Liver (tissue), 9 donors: ENCODE results near the gene ZNF429. TPM values are rescaled to one million over a fixed set of nuclear protein-coding genes. Genes with fewer than 3 reads are reported as not detected.

Experiments used
- DNase-seq: peaks from one replicate; pipeline ENCODE4 v3.0.0-alpha.2; 2017; ENCODE audit warnings: low spot score
- H3K27ac ChIP-seq, 2 donors: one replicate each; pipeline ENCODE4 v1.7.0; 2013; ENCODE audit warnings: inconsistent platforms in 2 of 2, low read length in 2 of 2, control low read depth in 1 of 2, low read depth in 1 of 2, mild to moderate bottlenecking in 1 of 2
- H3K27me3 ChIP-seq, 4 donors: one replicate each; pipeline versions ENCODE4 v1.6.1 to v1.7.0; 2013; ENCODE audit warnings: low read length in 3 of 4, inconsistent platforms in 1 of 4, mild to moderate bottlenecking in 1 of 4, moderate library complexity in 1 of 4; ENCODE audit not compliant: control insufficient read depth in 4 of 4, insufficient read depth in 4 of 4
- H3K36me3 ChIP-seq, 4 donors: one replicate each; pipeline versions ENCODE4 v1.6.1 to v1.7.0; 2013; ENCODE audit warnings: low read length in 3 of 4, mild to moderate bottlenecking in 3 of 4, low read depth in 1 of 4, moderate library complexity in 1 of 4; ENCODE audit not compliant: control insufficient read depth in 4 of 4, insufficient read depth in 3 of 4
- H3K4me1 ChIP-seq, 4 donors: one replicate each; pipeline versions ENCODE4 v1.6.1 to v1.7.0; 2013; ENCODE audit warnings: low read length in 3 of 4, mild to moderate bottlenecking in 3 of 4, moderate library complexity in 1 of 4; ENCODE audit not compliant: control insufficient read depth in 4 of 4, insufficient read depth in 4 of 4
- H3K4me3 ChIP-seq, 3 donors: one replicate each; pipeline versions ENCODE4 v1.6.1 to v1.7.0; 2013; ENCODE audit warnings: low read length in 3 of 3, control low read depth in 1 of 3, low read depth in 1 of 3, mild to moderate bottlenecking in 1 of 3
- H3K9ac ChIP-seq, 2 donors: one replicate each; pipeline ENCODE4 v1.7.0; 2013; ENCODE audit warnings: low read length in 2 of 2, mild to moderate bottlenecking in 2 of 2, moderate library complexity in 2 of 2, control low read depth in 1 of 2, low read depth in 1 of 2
- H3K9me3 ChIP-seq, 4 donors: one replicate each; pipeline versions ENCODE4 v1.6.1 to v1.7.0; 2013; ENCODE audit warnings: low read length in 3 of 4; ENCODE audit not compliant: control insufficient read depth in 4 of 4
- ATF3 ChIP-seq: IDR thresholded peaks from 2 replicates; pipeline ENCODE4 v1.6.1; 2016; ENCODE audit warnings: antibody characterized with exemption
- CTCF ChIP-seq: fragments of 150-350 bp; IDR thresholded peaks from 2 replicates; pipeline ENCODE4 v1.5.1; 2017; ENCODE audit warnings: improper control_type of control experiment, low read depth, low read length; ENCODE audit not compliant: missing input control
- FOXA1 ChIP-seq: IDR thresholded peaks from 2 replicates; pipeline ENCODE4 v1.6.1; 2016; ENCODE audit warnings: antibody characterized with exemption
- FOXA2 ChIP-seq: IDR thresholded peaks from 2 replicates; pipeline ENCODE4 v1.6.1; 2016; ENCODE audit warnings: antibody characterized with exemption
- GABPA ChIP-seq, 2 donors: IDR thresholded peaks in 1 of 2; conservative IDR thresholded peaks in 1 of 2; 2 replicates each; pipeline ENCODE4 v1.6.1; 2016; ENCODE audit warnings: antibody characterized with exemption in 2 of 2, mild to moderate bottlenecking in 1 of 2, moderate library complexity in 1 of 2
- HNF4A ChIP-seq, 2 donors: conservative IDR thresholded peaks; 2 replicates each; pipeline ENCODE4 v1.6.1; 2016; ENCODE audit warnings: antibody characterized with exemption in 2 of 2, mild to moderate bottlenecking in 2 of 2
- HNF4G ChIP-seq: IDR thresholded peaks from 2 replicates; pipeline ENCODE4 v1.6.1; 2016; ENCODE audit warnings: antibody characterized with exemption
- JUND ChIP-seq, 2 donors: IDR thresholded peaks; 2 replicates each; pipeline ENCODE4 v1.6.1; 2016; ENCODE audit warnings: antibody characterized with exemption in 2 of 2
- MAX ChIP-seq: IDR thresholded peaks from 2 replicates; pipeline ENCODE4 v1.6.1; 2016; ENCODE audit warnings: antibody characterized with exemption
- NR2F2 ChIP-seq: IDR thresholded peaks from 2 replicates; pipeline ENCODE4 v1.6.1; 2016; ENCODE audit warnings: antibody characterized with exemption
- RAD21 ChIP-seq, 2 donors: IDR thresholded peaks; 2 replicates each; pipeline ENCODE4 v1.6.1; 2016; ENCODE audit warnings: antibody characterized with exemption in 2 of 2, mild to moderate bottlenecking in 2 of 2
- RXRA ChIP-seq, 2 donors: IDR thresholded peaks; 2 replicates each; pipeline ENCODE4 v1.6.1; 2017 to 2018; ENCODE audit warnings: antibody characterized with exemption in 2 of 2, mild to moderate bottlenecking in 1 of 2
- ZBTB33 ChIP-seq: IDR thresholded peaks from 2 replicates; pipeline ENCODE4 v1.6.1; 2016; ENCODE audit warnings: antibody characterized with exemption
- WGBS: extraction: QIAGEN DNeasy Blood & Tissue Kit; methylation state at CpG from one replicate; pipeline ENCODE4 v1.1.7; 2013; 5-methylcytosine and 5-hydroxymethylcytosine counted together
- polyA plus RNA-seq, 2 donors: library from polyadenylated mRNA; stranded (reverse) in 1 of 2; unstranded in 1 of 2; fragments of 200-250 nt in 1 of 2; fragments of >200 nt in 1 of 2; fragmentation: Nextera tagmentation in 1 of 2; extraction: Ambion mirVana in 1 of 2; gene quantifications; one replicate each; pipeline versions ENCODE4 v1.2.1 to v1.2.3, GENCODE V29; 2013 to 2015
- total RNA-seq, 2 donors: library from RNA; depleted of rRNA; stranded (reverse); fragments of >200 nt; gene quantifications; one replicate each; pipeline ENCODE4 v1.2.3, GENCODE V29; 2014
- donor health status: healthy.
- donor health status: healthy.
- donor health status: healthy.
- donor health status: healthy.
- donor health status: healthy.

Gene ZNF429
- total and polyA plus RNA-seq, 4 donors: 4.0 to 10.1 (median 8.4) TPM

- 6% methylated on average over 38 of the region's 38 CpGs for WGBS
- peaks cover 0 to 12% (median 6%) of the 10 kb centered on the region in 4 donors for H3K9me3 ChIP-seq
Measured at GRCh38 chr19:21463449-21464105, 41.8 kb upstream of the ZNF429 start.

GRCh38 chr19:21466627-21467026 is 38.8 kb upstream of the ZNF429 start:
- Histone ChIP-seq H3K4me1 (no peaks in the 10 kb centered on the region), H3K4me3 (no peak overlapping the region), H3K9ac (no peak overlapping the region), H3K9me3 (peaks cover 4 to 11% (median 7%) of the 10 kb centered on the region in 4 donors), H3K27me3 (no peaks in the 10 kb centered on the region), H3K36me3 (no peaks in the 10 kb centered on the region), H3K27ac (no peak overlapping the region)
- 76% methylated on average over 8 of the region's 8 CpGs for WGBS
- DNase-seq: no peak
- TF ChIP-seq JUND (IDR thresholded peaks at IDR 0.05): no peak
- TF ChIP-seq GABPA (IDR thresholded peaks at IDR 0.05 in 1 of 2, conservative IDR thresholded peaks at IDR 0.05 in 1 of 2): no peak
- TF ChIP-seq NR2F2: no peak
- no peak for TF ChIP-seq HNF4A (conservative IDR thresholded peaks at IDR 0.05)
- no peak for TF ChIP-seq HNF4G

More at GRCh38 chr19:21463449-21464105, 41.8 kb upstream of the ZNF429 start:
- Histone ChIP-seq H3K4me1 (no peaks in the 10 kb centered on the region), H3K4me3 (peak overlapping the region in 1 of 3 donors; percentile 28), H3K27ac (no peak overlapping the region), H3K9ac (no peak overlapping the region), H3K36me3 (no peaks in the 10 kb centered on the region), H3K27me3 (no peaks in the 10 kb centered on the region)
- TF ChIP-seq RXRA (IDR thresholded peaks at IDR 0.05): no peak
- no peak for TF ChIP-seq FOXA2
- no peak for TF ChIP-seq ATF3
- no peak for TF ChIP-seq NR2F2
- TF ChIP-seq ZBTB33: no peak
- TF ChIP-seq GABPA (IDR thresholded peaks at IDR 0.05 in 1 of 2, conservative IDR thresholded peaks at IDR 0.05 in 1 of 2): no peak
- no peak for TF ChIP-seq RAD21 (IDR thresholded peaks at IDR 0.05)
- peak; percentile 74 for DNase-seq

GRCh38 chr19:21468791-21469190 is 36.6 kb upstream of the ZNF429 start:
- peak; percentile 46 for DNase-seq
- TF ChIP-seq FOXA1: no peak
- no peak for TF ChIP-seq MAX
- no peak for TF ChIP-seq CTCF
- H3K27me3 ChIP-seq: no peaks in the 10 kb centered on the region
- 73% methylated on average over 5 of the region's 5 CpGs for WGBS
- H3K4me1 ChIP-seq: no peaks in the 10 kb centered on the region
- H3K9ac ChIP-seq: no peak overlapping the region
- no peak overlapping the region for H3K27ac ChIP-seq
- H3K36me3 ChIP-seq: no peaks in the 10 kb centered on the region
- no peak overlapping the region for H3K4me3 ChIP-seq
- peaks cover 0 to 9% (median 3%) of the 10 kb centered on the region in 4 donors for H3K9me3 ChIP-seq
